AML-193 (cell line): ENCODE measurements around the gene ZNF780A.
"Not testable (repeated sequence)": the region's sequence is repeated elsewhere in the genome, so short reads cannot be mapped to it uniquely, and the experiment has no call there.

Experiments used
- DNase-seq, 2 experiments: peaks; one replicate each; lab custom pipeline; 2025; lab: John Stamatoyannopoulos, UW

ZNF780A gene

DNA sequence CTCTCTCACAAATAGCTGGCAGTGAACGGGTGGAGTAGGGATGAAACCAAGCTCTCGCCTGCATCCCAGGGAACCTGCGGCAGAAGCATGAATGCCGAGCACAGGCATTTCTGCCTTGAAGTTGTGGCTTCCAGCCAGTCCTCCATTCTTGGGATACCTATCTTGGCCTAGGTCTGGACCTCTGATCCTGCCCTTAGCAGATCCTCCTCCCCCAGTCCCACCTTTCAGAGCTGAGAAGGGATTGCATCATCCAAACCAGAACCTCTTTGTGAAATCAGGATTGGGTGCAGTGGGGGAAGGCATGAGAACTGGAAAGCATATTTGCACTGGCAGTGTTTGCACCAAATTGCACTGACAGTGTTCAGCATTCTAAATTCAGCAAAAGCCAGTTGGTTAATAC lies 5.8 kb downstream of the ZNF780A start:
- DNase-seq = no peak

DNA sequence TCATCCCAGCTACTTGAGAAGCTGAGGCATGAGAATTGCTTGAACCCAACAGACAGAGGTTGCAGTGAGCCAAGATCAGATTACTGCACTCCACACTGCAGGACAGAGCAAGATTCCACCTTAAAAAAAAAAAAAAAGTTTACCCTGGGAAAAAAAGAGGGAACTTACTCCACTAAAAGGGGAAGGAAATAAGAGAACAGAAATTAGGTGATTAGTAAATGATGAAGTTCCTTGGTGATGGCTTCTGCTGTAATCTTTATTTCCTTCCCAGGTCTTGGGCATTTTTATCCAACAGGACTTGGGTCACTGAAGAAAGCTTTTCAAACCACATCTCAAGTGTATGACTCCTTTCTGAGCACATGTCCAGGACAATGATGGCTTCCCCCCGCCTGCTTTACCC lies 9.3 kb downstream of the ZNF780A start:
- DNase-seq = peak; percentile 36 to 40

DNA sequence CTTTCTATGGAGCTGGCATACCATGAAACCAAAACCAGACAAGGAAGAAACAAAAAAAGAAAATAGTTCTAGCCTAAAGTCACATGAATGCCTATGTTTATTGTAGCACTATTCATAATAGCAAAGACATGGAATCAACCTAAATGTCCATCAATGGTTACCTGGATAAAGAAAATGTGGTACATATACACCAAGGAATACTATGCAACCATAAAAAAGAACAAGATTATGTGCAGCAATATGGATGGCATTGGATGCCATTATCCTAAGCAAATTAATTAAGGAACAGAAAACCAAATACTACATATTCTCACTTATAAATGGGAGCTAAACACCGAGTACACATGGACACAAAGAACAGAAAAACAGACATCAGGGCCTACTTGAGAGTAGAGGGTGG lies 10.5 kb downstream of the ZNF780A start:
- DNase-seq = no peak

DNA sequence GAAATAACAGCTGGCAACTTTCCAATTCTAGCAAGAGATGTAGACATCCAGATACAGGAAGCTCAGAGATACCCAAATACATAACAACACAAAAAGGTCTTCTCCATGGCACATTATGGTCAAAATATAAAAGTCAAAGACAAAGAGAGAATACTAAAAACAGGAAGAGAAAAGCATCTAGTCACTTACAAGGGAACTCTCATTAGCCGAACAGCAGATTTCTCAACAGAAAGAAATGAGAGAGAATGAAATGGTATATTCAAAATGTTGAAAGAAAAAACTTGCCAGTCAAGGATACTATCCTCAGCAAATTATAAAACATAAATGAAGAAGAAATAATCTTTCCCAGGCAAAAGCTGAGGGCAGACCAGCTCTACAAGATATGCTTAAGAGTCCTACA lies 12.4 kb downstream of the ZNF780A start:
- no peak for DNase-seq

DNA sequence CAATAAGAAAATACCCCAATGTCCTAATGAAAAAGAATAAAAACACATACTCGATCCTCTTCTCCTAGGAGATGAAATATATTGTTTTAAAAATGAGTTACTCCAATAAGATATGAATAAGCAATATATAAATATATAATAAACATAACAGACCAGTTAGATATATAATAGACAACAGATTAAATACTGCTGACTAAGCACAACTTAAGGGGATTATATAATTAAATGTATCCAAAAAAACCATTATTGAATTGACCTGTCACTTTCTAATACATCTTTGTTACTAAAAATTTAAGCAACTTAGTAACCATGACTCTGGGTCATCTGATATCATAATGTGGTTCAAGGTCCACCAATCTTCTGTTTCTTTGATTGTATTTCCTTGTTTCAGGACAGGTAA lies 20.7 kb downstream of the ZNF780A start:
- no peak for DNase-seq

DNA sequence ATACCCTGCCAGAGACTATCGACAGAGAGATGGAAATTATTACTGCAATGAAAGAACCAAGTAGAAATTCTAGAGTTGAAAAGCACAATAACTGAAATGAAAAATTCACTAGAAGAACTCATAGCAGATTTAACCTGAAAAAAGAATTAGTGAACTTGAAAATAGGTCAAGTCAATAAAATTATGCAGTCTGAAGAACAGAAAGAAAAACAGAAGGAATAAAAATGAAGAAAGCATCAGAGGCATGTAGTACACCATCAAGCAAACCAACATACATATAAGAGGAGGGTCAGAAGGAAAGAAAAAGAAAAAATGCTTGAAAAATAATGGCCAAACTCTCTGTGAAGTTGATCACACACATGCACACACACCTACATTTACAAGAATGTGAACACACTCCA lies 31.1 kb downstream of the ZNF780A start:
- no peak for DNase-seq

DNA sequence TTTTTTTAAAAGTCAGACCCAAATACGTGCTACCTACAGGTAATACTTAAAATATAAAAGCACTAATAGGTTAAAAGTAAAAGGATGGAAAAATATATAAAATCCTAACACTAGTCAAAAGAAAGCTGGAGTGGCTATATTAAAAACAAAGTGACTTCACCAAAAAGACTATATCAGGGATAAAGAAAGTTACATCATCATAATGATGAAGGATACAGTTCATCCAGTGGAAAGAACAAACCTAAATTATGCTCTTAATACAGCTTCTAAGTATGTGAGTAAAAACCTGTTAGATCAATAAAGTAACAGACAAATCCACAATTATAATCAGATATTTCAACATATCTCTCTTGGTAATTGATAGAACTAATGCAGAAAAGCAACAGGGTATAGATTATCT lies 33.6 kb downstream of the ZNF780A start:
- no peak for DNase-seq

DNA sequence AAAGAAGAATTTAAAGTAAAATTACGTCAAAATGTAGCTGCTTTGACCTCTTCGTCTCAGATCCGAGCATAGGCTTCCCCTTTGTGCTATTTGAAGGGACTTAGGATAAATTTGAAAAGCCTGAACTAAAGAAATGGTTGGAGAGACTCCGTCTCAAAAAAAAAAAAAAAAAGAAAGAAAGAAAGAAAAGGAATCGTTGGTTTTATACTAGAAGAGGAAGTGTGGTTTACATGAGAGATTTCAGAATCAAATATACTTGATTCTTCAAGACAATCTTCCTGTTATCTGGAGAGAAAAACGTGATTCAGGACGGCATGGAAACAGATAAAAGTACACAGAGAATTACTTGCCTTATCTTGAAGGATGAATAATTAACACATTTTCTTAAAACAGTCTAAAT lies 34.2 kb downstream of the ZNF780A start:
- DNase-seq = no peak

DNA sequence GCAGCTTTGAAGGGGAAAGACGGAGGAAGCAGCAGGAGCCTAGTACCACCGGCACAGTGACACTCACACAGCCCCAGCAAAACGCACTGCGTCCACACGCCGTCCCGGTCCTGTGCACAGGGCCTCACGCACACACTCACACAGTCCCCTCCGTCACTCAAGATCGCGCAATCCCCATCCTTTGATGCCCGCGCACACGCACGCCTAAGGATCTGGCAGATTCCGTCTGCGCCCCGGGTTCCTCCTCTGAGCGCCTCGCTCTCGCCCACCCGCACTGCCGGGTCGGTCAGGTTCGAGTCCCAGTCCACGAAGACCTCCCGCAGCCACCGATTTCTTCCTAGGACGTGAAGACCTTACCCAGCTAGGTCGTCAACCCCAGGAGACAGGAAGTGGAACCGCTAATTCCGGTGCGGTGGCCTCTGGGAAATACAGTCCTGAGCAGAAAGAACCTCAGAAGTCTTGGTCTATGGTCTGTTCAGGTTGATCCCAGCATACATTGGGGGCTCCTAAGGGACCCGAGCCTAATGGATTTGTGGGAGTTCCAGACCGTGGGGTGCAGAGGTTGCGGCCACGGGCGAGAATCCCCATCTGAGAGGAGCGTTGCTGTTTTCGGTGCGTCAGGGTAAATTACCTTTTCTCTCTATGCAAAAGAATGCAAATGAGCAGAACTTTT lies 34.8 kb downstream of the ZNF780A start, which contains the start of gene ZNF780B:
Gene ZNF780B (minus strand): TSS at position 400 of the 673 bp plus-strand sequence. CDS start 5,899 bp downstream, outside the sequence.
- peak; percentile 51 to 56 for DNase-seq

DNA sequence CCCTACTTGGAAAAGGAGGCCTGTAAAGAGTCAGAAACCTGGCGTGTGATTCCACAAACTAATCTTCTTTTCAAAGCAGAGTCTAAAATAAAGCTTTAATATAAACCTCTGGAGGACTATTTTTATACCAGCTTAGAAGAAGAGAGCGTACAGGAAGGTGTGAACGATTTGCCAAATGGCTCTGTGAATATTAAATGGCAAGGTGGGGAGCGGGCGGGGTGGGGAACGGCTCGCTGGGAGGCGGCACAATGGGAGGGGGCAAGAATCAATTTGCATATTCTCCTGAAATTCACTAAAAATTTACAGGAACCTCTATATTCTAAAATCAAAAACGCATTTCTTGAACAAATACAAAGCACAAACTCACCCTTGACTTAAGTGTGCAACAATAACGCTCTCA lies 35.7 kb downstream of the ZNF780A start:
- no peak for DNase-seq

DNA sequence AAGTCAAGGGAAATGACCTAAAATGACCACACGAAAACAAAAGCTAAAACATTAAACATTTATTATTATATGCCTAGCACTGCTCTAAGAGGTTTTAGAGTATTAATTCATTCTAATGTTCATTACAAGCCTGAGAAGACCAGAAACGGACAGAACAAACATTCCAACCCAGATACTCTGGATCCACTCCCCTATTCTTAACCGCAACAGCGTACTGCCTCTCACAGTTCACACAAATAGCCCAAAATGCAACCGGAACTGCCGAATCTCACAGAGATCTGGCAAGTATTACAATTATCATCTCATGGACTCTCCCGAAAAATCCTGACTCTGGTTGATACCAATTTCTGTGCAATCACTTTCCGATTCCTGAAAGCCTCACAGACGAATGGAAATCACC lies 36.1 kb downstream of the ZNF780A start:
- no peak for DNase-seq

DNA sequence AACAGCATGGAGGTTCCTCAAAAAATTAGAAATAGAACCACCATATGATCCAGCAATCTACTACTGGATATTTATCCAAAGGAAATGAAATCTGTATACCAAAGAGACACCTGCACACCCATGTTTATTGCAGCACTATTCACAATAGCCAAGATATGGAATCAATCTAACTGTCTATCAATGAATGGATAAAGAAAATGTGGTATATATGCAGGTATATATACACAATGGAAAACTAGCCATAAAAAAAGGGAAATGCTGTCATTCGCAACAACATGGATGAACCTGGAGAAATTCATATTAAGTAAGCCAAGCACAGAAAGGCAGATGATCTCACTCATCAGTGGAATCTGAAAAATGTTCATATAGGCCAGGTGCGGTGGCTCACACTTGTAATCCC lies 37.3 kb downstream of the ZNF780A start:
- DNase-seq = no peak

DNA sequence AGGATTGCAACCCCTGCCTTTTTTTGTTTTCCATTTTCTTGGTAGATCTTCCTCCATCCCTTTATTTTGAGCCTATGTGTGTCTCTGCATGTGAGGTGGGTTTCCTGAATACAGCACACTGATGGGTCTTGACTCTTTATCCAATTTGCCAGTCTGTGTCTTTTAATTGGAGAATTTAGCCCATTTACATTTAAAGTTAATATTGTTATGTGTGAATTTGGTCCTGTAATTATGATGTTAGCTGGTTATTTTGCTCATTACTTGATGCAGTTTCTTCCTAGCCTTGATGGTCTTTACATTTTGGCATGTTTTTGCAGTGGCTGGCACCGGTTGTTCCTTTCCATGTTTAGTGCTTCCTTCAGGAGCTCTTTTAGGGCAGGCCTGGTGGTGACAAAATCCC lies 49.0 kb downstream of the ZNF780A start:
- DNase-seq = not testable (repeated sequence)

DNA sequence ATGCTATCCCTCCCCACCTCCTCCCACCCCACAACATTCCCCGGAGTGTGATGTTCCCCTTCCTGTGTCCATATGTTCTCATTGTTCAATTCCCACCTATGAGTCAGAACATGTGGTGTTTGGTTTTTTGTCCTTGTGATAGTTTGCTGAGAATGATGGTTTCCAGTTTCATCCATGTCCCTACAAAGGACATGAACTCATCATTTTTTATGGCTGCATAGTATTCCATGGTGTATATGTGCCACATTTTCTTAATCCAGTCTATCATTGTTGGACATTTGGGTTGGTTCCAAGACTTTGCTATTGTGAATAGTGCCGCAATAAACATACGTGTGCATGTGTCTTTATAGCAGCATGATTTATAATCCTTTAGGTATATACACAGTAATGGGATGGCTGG lies 52.7 kb downstream of the ZNF780A start:
- DNase-seq = not testable (repeated sequence)

DNA sequence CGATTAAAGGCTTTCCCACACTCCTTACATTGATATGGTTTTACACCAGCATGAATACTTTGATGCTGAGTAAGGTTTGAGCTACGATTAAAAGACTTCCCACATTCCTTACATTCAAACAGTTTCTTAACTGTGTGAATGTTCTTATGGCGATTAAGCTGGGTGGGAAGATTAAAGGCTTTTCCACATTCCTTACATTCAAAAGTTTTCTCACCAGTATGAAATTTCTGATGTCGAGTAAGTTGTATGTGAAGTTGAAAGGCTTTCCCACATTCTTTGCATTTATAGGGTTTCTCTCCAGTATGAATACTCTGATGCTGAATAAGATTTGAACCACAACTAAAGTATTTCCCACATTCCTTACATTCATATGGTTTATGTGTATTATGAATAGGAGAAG lies 54.7 kb downstream of the ZNF780A start:
- DNase-seq = no peak

DNA sequence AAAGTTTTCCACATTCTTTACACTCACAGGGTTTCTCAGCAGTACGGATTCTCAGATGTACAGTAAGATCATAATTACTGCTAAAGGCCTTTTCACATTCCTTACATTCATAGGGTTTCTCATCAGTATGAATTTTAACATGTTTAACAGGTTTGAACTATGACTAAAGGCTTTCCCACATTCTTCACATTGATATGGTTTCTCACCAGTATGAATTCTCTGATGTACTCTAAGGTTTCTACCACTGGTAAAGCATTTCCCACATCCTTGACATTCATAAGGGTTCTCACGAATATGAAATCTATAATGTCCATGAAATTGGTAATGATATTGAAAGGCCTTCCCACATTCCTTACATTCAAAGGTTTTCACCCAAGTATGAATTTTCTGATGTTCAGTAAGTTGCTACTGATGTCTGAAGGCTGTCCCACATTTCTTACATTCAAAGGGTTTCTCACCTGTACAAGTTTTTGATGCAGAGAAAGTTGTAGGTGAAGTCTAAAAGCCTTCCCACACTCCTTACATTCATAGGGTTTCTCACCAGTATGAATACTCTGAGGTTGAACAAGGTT lies 56.7 kb downstream of the ZNF780A start:
- no peak for DNase-seq

DNA sequence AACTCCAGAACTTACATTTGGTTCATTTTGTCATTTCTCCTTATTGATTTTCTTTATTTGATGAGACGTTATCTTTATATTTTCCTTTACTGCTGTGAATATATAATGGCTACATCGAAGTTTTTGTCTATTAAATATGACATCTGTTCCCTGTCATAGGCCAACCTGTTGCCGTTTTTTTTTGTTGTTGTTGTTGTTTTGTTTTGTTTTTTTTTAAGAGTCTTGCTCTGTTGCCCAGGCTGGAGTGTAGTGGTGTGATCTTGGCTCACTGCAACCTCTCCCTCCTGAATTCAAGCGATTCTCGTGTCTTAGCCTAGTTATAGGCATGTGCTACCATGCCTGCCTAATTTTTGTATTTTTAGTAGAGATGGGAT lies 64.2 kb downstream of the ZNF780A start:
- no peak for DNase-seq

DNA sequence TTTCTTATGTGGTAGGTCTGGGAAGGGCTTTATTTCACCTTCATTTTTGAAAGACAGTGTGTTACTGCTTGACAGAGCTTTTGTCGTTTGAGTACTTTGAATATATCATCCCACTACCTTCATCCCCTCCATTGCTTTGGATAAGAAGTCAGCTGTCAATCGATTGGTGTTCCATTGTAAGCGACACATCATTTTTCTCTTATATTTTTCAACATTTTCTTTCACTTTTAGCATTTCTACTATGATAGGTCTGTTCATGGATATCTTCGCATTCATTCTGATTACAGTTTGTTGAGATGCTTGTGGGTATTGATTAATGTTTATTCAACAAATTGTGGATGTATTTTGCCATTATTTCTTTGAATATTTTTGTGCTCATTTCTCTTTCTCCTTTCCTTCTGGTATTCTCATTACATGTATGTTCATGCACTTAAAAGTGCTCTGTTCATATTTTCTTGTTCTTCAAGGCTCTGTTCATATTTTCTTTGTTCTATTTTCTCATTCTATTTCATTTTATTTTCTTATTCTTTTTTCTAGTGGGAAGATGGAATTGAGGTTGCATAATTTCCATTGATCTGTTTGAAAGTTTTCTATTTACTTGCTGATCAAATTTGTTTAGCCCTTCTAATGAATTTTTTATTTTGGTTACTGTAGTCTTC lies 64.7 kb downstream of the ZNF780A start:
- no peak for DNase-seq

DNA sequence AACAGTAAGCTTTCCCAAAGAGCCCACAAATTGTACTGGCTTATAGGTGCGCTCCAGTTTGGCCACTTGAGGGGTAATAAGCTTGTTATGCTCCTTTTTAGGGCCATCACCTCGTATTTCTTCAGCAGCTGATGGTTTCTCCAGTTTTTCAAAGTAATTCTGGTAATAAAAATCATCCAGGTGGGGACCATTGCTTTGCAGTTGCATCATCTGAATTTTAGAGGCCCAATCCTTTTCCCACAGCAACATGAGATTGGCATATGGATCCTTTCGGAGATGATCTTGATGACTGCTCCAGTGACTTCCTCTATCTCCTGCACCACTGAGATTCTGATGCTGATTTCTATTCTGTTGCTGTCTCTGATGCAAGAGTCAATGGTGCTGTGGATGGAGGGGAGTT lies 66.8 kb downstream of the ZNF780A start:
- no peak for DNase-seq
